HCT116 (cell line): Measurements from ENCODE around the gene FGF11.

ENCODE experiments used
- POLR2AphosphoS5 ChIP-seq: IDR thresholded peaks from 2 replicates; pipeline ENCODE4 v1.6.1; 2011; ENCODE audit warnings: mild to moderate bottlenecking, low read depth, low read length, moderate library complexity
- YY1 ChIP-seq: IDR thresholded peaks from 2 replicates; pipeline ENCODE4 v1.6.1; 2011; ENCODE audit warnings: low read length, low read depth, moderate library complexity, mild to moderate bottlenecking; ENCODE audit not compliant: insufficient replicate concordance; ENCODE audit errors: extremely low read depth
- TF ChIP-seq, protein P1 (sequence below), 3 experiments: fragments of 200-600 bp in 1 of 3; sonication (generic) in 1 of 3; IDR thresholded peaks in 2 of 3; conservative IDR thresholded peaks in 1 of 3; 2 replicates each; pipeline ENCODE4 v1.5.1; 2012 to 2017; ENCODE audit warnings: low read depth in 2 of 3, low read length in 2 of 3, antibody characterized with exemption in 1 of 3, borderline replicate concordance in 1 of 3, control low read depth in 1 of 3, mild to moderate bottlenecking in 1 of 3, mixed read lengths in 1 of 3, mixed run types in 1 of 3, moderate library complexity in 1 of 3; ENCODE audit not compliant: insufficient read depth in 1 of 3

GRCh38 chr17:7440834-7441195 is 1.5 kb downstream of the FGF11 start:
- TF ChIP-seq, protein P1, sequence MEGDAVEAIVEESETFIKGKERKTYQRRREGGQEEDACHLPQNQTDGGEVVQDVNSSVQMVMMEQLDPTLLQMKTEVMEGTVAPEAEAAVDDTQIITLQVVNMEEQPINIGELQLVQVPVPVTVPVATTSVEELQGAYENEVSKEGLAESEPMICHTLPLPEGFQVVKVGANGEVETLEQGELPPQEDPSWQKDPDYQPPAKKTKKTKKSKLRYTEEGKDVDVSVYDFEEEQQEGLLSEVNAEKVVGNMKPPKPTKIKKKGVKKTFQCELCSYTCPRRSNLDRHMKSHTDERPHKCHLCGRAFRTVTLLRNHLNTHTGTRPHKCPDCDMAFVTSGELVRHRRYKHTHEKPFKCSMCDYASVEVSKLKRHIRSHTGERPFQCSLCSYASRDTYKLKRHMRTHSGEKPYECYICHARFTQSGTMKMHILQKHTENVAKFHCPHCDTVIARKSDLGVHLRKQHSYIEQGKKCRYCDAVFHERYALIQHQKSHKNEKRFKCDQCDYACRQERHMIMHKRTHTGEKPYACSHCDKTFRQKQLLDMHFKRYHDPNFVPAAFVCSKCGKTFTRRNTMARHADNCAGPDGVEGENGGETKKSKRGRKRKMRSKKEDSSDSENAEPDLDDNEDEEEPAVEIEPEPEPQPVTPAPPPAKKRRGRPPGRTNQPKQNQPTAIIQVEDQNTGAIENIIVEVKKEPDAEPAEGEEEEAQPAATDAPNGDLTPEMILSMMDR (IDR thresholded peaks at IDR 0.05 in 2 of 3, conservative IDR thresholded peaks at IDR 0.05 in 1 of 3; ENCODE audit: borderline replicate concordance in 1 of 3, insufficient read depth in 1 of 3, low read depth in 2 of 3, low read length in 2 of 3), result no peak
- no peak for TF ChIP-seq YY1
- no peak for TF ChIP-seq POLR2AphosphoS5
